Nephron progenitor cell (in vitro differentiated cells): ENCODE measurements around the gene OSGIN1.

Experiments
- DNase-seq: peaks from one replicate; pipeline ENCODE4 v3.0.0; 2021
- H3K27ac Mint-ChIP-seq: 2 replicates; pipeline ENCODE4 v1.8.0; 2021; ENCODE audit warnings: mild to moderate bottlenecking, moderate library complexity, mixed read lengths
- H3K27me3 Mint-ChIP-seq: 2 replicates; pipeline ENCODE4 v1.8.0; 2021; ENCODE audit warnings: mild to moderate bottlenecking, low read depth, mixed read lengths; ENCODE audit not compliant: poor library complexity
- H3K36me3 Mint-ChIP-seq: 2 replicates; pipeline ENCODE4 v1.8.0; 2021; ENCODE audit warnings: low read depth, mixed read lengths
- H3K4me1 Mint-ChIP-seq: 2 replicates; pipeline ENCODE4 v1.8.0; 2021; ENCODE audit warnings: mixed read lengths
- H3K4me3 Mint-ChIP-seq: 2 replicates; pipeline ENCODE4 v1.8.0; 2021; ENCODE audit warnings: mild to moderate bottlenecking, moderate library complexity, mixed read lengths
- H3K9me3 Mint-ChIP-seq: 2 replicates; pipeline ENCODE4 v1.8.0; 2021; ENCODE audit warnings: mild to moderate bottlenecking, moderate library complexity, mixed read lengths
- TF ChIP-seq, protein P1 (sequence below): fragments of 200-600 bp; sonication (generic); IDR thresholded peaks from 2 replicates; pipeline ENCODE4 v1.5.0; 2021; ENCODE audit warnings: antibody characterized with exemption

OSGIN1 gene

GRCh38 chr16:83930730-83931500, 22.1 kb upstream of the OSGIN1 start:
- TF ChIP-seq, protein P1, sequence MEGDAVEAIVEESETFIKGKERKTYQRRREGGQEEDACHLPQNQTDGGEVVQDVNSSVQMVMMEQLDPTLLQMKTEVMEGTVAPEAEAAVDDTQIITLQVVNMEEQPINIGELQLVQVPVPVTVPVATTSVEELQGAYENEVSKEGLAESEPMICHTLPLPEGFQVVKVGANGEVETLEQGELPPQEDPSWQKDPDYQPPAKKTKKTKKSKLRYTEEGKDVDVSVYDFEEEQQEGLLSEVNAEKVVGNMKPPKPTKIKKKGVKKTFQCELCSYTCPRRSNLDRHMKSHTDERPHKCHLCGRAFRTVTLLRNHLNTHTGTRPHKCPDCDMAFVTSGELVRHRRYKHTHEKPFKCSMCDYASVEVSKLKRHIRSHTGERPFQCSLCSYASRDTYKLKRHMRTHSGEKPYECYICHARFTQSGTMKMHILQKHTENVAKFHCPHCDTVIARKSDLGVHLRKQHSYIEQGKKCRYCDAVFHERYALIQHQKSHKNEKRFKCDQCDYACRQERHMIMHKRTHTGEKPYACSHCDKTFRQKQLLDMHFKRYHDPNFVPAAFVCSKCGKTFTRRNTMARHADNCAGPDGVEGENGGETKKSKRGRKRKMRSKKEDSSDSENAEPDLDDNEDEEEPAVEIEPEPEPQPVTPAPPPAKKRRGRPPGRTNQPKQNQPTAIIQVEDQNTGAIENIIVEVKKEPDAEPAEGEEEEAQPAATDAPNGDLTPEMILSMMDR: no peak
- Mint-ChIP-seq H3K9me3 (no peaks in the 10 kb centered on the region), H3K4me3 (no peak overlapping the region), H3K27ac (no peak overlapping the region), H3K36me3 (no peaks in the 10 kb centered on the region), H3K4me1 (peaks cover 53% of the 10 kb centered on the region), H3K27me3 (peaks cover 20% of the 10 kb centered on the region)
- no peak for DNase-seq

GRCh38 chr16:83931556-83931955, 21.5 kb upstream of the OSGIN1 start:
- Mint-ChIP-seq H3K27me3 (peaks cover 18% of the 10 kb centered on the region), H3K36me3 (no peaks in the 10 kb centered on the region), H3K4me3 (no peak overlapping the region), H3K4me1 (peaks cover 47% of the 10 kb centered on the region), H3K9me3 (no peaks in the 10 kb centered on the region), H3K27ac (no peak overlapping the region)
- TF ChIP-seq, protein P1: no peak
- DNase-seq: no peak

- Mint-ChIP-seq H3K9me3 (no peaks in the 10 kb centered on the region), H3K27ac (no peak overlapping the region), H3K4me3 (no peak overlapping the region), H3K27me3 (peaks cover 13% of the 10 kb centered on the region), H3K4me1 (peaks cover 39% of the 10 kb centered on the region), H3K36me3 (no peaks in the 10 kb centered on the region)
- no peak for DNase-seq
- TF ChIP-seq, protein P1: no peak
Measured at GRCh38 chr16:83932304-83932703, 20.7 kb upstream of the OSGIN1 start.

GRCh38 chr16:83932955-83933673, 19.9 kb upstream of the OSGIN1 start:
- no peaks in the 10 kb centered on the region for H3K36me3 Mint-ChIP-seq
- TF ChIP-seq, protein P1: no peak
- no peak overlapping the region for H3K27ac Mint-ChIP-seq
- H3K27me3 Mint-ChIP-seq: peaks cover 9% of the 10 kb centered on the region
- DNase-seq: no peak
- no peak overlapping the region for H3K4me3 Mint-ChIP-seq
- H3K4me1 Mint-ChIP-seq: peaks cover 38% of the 10 kb centered on the region
- no peaks in the 10 kb centered on the region for H3K9me3 Mint-ChIP-seq

DNA sequence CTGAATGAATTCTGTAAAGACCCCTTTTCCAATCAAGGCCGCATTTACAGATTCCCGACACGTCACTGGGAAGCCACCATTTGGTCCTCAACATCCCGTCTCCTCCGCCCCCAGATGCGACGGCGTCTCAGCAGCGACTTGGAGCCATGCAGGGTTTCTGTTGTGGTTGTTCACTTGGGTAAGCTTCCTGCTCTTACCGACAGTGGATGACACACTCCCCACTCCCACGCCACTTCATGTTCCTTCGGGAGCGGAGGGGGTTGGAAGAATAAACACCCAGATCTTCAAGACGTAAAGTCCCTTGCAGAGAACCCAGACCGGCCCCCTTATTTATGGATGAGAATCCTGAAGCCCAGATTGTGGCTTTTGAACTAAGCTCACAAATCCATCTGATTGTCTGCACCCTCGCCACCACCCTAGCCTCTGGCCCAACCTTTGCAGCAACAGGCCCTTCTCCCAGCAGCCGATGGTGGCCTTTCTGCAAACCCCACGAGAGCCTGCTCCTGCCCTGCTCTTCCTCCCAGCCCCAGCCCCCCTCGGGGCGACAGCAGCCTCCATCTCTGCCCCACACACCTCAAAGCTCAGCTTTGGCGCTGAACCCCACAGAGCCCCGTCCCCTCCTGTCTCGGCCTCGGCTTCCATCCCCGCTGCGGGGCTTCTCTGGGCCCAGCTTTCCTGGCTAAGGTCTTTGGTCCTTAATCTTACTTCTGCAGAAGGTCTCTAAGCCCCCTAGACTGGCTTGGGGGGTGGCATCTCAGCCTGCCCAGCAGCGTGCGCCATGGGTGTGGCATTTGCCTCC, 19.0 kb upstream of the OSGIN1 start:
- Mint-ChIP-seq H3K27ac (peak overlapping the region; percentile 39), H3K4me3 (peak overlapping the region; percentile 30), H3K27me3 (peaks cover 6% of the 10 kb centered on the region), H3K36me3 (no peaks in the 10 kb centered on the region), H3K9me3 (no peaks in the 10 kb centered on the region), H3K4me1 (peaks cover 38% of the 10 kb centered on the region)
- TF ChIP-seq, protein P1: no peak
- DNase-seq: no peak
